Pons (tissue), 1 donor: Measurements from ENCODE around the gene SOX8.
"Not testable (repeated sequence)": the region's sequence is repeated elsewhere in the genome, so short reads cannot be mapped to it uniquely, and the experiment has no call there.

Experiments used
- DNase-seq: peaks from one replicate; pipeline ENCODE4 v3.0.0-alpha.2; 2016; ENCODE audit warnings: low spot score

SOX8 gene

DNA sequence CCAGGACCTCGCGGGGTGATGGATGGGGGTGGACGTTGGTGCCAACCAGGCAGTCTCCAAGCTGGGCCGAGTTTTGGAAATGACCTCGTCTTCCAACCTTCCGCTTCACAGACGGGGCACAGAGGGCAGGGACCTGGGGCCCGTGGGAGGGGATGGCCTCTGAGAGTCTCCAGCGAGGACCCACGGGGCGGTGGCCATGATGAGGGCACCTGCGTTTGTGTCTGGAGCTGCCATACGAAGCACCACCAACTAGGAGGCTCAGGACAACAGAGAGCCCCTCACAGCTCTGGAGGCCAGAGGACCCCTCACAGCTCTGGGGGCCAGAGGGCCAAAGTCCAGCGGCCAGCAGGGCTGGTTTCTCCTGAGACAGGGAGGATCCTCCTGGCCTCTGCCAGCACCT is 26.5 kb downstream of the SOX8 start:
- DNase-seq = no peak

DNA sequence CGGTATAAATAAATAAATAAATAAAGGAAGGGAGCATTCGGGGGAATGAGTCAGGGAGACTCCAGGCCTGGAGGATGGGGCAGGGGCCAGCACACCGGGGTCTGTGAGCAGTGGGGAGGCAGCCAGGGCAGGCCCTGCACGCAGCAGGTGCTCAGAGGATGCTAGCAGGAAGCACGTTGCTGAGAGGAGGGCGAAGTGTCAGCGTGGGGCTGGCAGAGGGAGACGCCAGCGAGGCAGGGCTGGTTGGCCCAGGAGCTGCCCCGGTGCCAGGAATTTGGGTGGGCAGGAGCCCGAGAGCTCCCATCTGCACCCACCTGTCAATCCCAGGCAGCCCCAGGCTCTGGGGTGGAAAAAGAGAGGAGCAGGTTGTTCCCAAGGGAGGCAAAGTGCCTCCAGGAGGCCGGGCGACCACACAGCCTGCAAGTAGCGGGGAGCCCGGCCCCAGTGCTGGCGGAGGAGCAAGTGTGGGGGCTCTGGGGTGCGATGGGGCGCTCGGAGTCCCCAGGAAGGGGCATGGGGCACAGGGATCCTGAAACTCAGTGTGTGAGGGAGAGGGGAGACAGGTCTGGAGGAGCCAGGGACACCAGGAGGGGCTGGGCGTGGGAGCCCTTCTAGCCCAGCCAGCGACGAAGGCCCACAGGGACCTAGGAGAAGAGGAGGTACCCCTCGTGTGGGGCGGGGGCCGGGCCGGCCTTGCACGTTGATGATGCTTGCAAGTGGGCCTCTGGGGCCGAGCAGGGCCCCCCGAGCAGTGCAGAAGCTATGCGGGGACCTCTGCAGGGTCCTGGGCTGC is 28.0 kb downstream of the SOX8 start:
- no peak for DNase-seq

- DNase-seq = no peak
Measured at GRCh38 chr16:1010251-1010650, 28.7 kb downstream of the SOX8 start.

- no peak for DNase-seq
Measured at GRCh38 chr16:1010815-1011214, 29.2 kb downstream of the SOX8 start.

DNA sequence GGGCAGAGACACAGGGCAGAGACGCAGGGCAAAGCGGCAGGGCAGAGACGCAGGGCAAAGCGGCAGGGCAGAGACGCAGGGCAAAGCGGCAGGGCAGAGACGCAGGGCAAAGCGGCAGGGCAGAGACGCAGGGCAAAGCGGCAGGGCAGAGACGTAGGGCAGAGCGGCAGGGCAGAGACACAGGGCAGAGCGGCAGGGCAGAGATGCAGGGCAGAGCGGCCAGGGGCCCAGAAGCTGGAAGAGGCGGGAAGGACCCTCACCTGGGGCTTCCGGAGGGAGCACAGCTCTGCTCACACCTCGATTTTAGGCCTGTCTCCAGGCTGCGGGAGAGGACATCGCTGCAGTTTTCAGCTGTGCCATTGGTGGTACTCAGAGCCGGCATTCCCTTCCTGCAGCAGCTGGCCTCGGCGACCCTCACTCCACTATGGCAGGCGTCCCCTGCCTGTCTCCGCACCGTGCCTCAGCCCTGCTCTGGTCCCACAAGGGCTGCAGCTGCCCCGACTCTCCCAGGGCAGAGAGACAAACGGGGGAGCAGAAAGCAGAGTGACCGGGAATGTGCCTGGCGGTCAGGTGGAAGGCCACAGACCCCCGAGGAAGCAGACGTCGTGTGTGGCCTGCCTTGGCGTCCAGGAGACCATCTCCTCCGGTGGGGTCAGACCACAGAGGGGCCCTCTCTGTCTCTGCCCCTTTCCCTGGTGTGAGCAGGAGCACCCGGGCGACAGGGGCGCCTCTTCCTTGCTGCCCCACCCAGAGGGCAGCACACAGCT is 29.9 kb downstream of the SOX8 start:
- DNase-seq = no peak

GRCh38 chr16:1012135-1012534 is 30.6 kb downstream of the SOX8 start:
- DNase-seq = no peak

DNA sequence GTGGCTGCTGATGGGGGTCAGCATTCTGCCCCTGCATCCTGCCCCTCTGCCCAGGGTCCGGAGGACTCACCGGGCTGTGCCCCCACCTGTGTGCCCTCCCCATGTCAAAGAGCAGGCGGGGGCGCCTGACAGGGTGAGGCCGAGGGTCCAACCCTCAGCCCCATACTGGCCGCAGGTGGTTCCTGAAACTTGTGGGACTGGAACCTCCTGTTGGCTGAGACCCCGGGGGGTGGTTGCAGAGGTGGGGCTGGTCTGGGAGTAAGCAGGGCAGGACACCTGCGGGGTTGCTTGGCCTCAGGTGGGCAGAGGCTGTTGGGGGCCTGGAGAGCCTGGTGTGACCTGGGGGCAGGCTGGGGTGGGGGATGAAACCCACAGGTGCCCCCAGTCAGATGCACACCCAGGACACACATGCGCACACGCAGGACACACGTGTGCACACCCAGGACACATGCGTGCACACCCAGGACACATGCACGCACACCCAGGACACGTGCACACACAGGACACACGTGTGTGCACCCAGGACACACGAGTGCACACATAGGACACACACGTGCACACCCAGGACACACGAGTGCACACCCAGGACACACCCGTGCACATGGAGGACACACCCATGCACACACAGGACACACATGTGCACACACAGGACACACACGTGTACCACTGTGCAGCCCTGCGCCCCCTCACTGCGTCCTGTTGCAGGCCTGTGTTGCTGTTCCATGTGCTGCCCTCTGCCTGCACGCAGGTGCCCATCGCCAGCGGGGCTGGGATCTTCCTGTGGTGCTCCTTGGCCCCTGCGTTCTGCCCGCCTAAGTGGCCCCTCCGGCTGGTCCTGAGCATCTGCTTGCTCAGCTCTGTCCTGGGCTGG is 31.4 kb downstream of the SOX8 start:
- no peak for DNase-seq

- DNase-seq = no peak
Measured at GRCh38 chr16:1013593-1013900, 32.0 kb downstream of the SOX8 start.

GRCh38 chr16:1014221-1014620 is 32.7 kb downstream of the SOX8 start:
- DNase-seq = no peak

- DNase-seq = no peak
Measured at GRCh38 chr16:1014771-1015495, 33.4 kb downstream of the SOX8 start.

DNA sequence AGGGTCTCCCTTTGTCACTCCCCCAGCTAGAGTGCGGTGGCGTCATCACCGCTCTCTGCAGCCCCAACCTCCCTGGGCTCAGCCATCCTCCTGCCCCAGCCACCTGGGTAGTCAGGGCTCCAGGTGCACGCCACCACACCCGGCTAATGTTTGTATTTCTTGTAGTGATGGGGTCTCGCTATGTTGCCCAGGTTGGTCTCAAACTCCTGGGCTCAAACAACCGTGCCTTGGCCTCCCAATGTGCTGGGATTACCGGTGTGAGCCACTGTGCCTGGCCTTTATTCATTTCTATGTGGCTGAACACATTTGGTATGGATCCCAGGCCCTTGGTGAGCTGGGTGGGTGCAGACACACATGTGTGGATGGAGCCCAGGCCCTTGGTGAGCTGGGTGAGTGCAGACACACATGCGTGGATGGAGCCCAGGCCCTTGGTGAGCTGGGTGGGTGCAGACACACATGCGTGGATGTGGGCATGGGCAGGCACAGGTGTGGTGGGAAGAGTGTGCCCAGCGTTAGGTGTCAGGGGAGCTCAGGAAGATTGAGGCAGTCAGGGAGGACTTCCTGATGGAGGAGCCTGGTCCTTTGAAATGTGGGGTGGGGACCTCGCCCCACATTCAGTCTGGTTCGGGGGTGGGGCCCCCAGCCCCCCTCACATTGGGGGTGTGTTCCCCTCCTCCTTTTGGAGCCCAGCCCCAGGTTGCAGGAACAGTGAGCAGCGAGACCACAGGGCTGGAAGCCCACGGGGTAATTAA is 37.1 kb downstream of the SOX8 start:
- DNase-seq = no peak

GRCh38 chr16:1019231-1020090 is 37.9 kb downstream of the SOX8 start:
- peak; percentile 54 for DNase-seq

- no peak for DNase-seq
Measured at GRCh38 chr16:1020091-1020399, 38.5 kb downstream of the SOX8 start.

DNA sequence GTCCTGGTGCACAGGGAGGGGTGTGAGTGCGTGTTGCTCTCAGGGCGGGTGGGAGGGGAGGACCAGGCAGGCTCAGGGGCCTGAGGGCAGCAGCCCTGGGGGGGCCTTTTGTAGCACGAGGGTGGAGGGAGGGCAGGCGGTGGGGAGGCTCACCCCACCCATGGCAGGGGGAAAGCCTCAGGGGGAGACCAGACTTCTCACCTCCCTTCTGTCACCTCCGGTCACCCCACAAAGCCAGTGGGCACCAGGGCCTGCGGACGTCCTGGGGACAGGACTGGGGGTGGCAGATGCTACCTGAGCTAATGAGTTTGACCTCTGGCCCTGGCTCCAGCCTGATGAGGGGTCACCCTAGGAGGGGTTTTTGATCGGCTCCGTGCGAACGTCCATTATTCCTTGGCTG is 39.0 kb downstream of the SOX8 start:
- DNase-seq = no peak

DNA sequence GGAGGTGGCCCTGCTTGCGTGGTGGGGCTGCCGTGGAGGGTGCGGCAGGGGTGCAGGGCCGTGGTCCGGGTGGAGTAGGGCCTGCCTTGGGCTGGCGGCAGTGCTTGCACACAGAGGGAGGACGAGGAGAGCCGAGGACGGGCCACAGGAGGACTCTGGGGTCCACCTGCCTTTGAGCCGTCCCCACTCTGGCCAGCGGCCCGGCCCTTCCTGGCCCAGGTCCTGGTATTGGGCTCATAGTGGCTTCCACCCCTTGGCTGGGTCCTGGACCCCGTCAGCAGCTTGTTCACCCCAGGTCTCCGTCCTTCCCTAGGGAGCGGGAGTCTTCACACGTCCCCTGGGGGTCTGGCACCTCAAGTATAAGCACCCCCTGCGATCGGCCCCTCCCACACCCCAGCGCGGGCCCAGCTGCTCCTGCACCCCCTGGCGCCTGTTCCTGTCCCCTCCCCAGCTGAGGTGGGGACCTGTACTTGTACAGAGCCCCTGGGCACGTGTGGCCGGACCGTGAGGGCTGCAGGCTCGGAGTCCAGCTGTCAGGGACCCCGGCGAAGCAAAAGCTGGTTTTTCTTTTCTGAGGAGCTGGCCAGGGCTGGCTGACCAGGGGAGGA is 40.1 kb downstream of the SOX8 start:
- no peak for DNase-seq

DNA sequence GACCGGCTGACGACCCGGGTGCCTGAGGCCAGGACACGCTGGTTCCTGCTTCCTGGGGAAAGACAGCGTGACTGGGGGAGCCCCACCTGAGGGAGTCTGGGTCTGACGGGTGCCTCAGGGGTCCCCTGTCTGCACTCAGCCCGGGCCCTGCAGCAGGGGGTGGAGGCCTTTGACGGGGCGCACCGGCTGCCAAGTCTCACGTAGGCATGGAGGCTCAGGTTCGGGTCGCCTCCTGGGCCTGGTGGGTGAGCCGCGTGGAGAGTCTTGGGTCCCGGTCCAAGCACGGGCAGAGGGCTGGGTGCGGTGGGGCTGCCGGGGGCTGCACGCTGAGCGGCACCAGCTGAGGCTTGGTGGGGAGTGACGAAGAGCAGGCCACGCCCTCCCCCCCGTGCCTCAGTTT is 40.9 kb downstream of the SOX8 start:
- no peak for DNase-seq

GRCh38 chr16:1024138-1024537 is 42.6 kb downstream of the SOX8 start:
- no peak for DNase-seq

DNA sequence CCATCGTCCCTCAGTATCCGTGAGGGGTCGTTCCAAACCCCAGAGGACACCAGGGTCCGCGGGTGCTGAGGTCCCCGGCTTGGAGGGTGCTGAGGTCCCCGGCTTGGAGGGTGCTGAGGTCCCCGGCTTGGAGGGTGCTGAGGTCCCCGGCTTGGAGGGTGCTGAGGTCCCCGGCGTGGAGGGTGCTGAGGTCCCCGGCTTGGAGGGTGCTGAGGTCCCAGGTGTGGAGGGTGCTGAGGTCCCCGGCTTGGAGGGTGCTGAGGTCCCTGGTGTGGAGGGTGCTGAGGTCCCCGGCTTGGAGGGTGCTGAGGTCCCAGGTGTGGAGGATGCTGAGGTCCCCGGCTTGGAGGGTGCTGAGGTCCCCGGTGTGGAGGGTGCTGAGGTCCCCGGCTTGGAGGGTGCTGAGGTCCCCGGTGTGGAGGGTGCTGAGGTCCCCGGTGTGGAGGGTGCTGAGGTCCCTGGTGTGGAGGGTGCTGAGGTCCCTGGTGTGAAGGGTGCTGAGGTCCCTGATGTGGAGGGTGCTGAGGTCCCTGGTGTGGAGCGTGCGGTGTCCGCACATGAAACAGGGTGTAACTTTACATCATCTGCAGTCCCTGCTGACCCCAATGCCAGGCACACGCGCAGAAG is 43.7 kb downstream of the SOX8 start:
- not testable (repeated sequence) for DNase-seq

DNA sequence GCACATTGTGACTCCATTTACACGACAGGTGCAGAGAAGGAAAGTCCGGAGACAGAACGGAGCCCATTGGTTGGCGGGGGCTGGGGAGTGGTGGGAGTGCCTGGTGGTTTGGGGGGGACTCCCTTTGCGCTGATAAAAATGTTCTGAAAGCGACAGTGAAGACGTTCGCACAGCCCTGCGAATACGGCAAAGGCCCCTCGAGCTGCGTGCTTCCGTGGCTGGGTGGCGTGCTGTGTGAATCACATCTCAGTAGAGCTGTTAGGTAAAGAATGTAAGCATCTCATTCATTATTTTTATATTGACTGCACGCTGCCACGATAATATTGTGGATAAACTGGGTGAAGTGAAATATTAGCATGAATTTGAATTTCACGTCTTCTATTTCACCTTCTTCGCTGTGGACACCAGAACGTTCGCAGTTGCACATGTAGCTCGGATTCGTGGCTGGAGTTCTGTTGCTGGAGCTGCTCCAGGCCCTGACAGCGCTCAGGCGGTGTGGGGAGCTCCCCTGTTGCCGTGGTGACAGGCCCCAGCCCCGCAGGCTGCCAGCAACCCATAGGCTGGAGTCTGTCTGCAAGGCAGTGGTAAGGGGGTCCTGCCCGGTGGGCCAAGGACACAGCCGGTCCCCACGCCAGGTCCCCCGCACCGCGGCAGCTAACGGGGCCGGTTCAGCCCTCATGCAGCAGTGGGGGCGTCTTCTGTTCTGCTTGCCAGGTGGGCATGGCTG is 44.6 kb downstream of the SOX8 start:
- DNase-seq = peak; percentile 47
